ENCODE results near the gene RNF14. TPM values are rescaled to one million over a fixed set of nuclear protein-coding genes. Genes with fewer than 3 reads are reported as not detected.

RNF14 gene
- total RNA-seq, 1 experiment from 2014 or later, result 37.5 TPM

DNA sequence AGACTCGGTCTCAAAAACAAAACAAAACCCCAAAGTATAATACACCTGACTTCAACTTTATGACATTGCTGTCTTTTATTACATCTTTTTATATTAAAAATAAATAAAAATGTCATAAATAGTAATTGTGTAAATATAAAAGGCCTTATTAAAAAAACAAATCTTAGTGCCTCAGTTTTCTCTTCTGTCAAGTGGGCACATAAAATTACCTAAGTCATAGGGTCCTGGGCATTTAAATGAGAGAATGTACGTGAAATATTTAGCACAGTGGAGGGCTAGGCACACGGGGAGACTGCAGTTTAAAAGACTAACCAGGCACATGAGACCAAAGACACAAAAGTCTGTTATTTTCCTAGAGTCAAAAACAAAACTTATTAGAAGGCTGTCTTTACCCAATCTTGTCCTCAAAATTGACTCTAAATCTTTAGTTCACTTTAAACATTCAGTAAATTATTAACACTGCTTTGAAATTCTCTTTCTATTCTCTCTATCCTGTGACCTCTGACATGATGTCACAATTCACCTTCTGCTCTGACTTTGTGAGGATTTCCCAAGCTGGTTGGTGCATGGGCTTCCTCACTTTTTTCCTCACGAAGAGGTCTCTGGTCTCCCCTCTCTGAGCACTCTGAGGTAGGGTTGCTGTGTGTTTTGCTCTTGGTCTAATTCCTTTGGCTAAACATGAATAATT is 2.5 kb upstream of the RNF14 start:
- Histone ChIP-seq H3K9me3 (ENCODE audit: control insufficient read depth in 1 of 2, insufficient read depth in 1 of 2, low read depth in 1 of 2, low read length in 2 of 2) (no peaks in the 10 kb centered on the region), H3K9ac (ENCODE audit: low read length) (no peak overlapping the region), H3K27me3 (ENCODE audit: insufficient read depth, low read length) (no peaks in the 10 kb centered on the region), H3K36me3 (ENCODE audit: control insufficient read depth in 1 of 2, insufficient read depth in 2 of 2, low read length in 2 of 2) (no peaks in the 10 kb centered on the region), H3K4me2 (ENCODE audit: low read length) (no peak overlapping the region), H3K4me1 (ENCODE audit: control insufficient read depth in 1 of 2, insufficient read depth in 2 of 2, low read length in 2 of 2) (peaks cover 6 to 16% of the 10 kb centered on the region in 2 experiments), H2AFZ (ENCODE audit: low read depth, low read length, poor library complexity, severe bottlenecking) (no peak overlapping the region), H3K9me2 (ENCODE audit: insufficient read depth) (no peaks in the 10 kb centered on the region), H3K27ac (ENCODE audit: low read depth, low read length) (no peak overlapping the region), H4K20me1 (ENCODE audit: insufficient read depth) (no peaks in the 10 kb centered on the region), H3K79me2 (ENCODE audit: insufficient read depth, low read length) (peaks cover 22% of the 10 kb centered on the region), H3K4me3 (replicated peaks in 1 of 2; ENCODE audit: low read depth in 1 of 2, low read length in 2 of 2) (no peak overlapping the region)
- RAD21 ChIA-PET (ENCODE audit: low non-redundant PET in 1 of 2, low total read pairs in 2 of 2, uncharacterized antibody in 2 of 2, unreplicated experiment in 2 of 2), result no interaction called here
- BruUV-seq (replicated peaks), result no TSS peak
- intact Hi-C loops (cut with micrococcal nuclease), result no loop called here
- POLR2A ChIA-PET, result no interaction called here
- CTCF ChIA-PET, result no interaction called here
- no peak for TF ChIP-seq CTCF (IDR thresholded peaks at IDR 0.05 in 2 of 3, conservative IDR thresholded peaks at IDR 0.05 in 1 of 3; ENCODE audit: borderline replicate concordance in 1 of 3, insufficient read depth in 1 of 3, low read depth in 2 of 3, low read length in 2 of 3)
- no peak for TF ChIP-seq POLR2A (IDR thresholded peaks at IDR 0.05; ENCODE audit: borderline replicate concordance, extremely low read depth, insufficient read depth, insufficient read length)
- TF ChIP-seq EZH2phosphoT487 (IDR thresholded peaks at IDR 0.05; ENCODE audit: borderline replicate concordance), result no peak
- TF ChIP-seq MAX (IDR thresholded peaks at IDR 0.05), result no peak
- TF ChIP-seq ZBTB33 (IDR thresholded peaks at IDR 0.05; ENCODE audit: extremely low read depth, insufficient replicate concordance, low read length), result no peak
- TF ChIP-seq FOSL1 (IDR thresholded peaks at IDR 0.05; ENCODE audit: low read depth), result no peak
- no peak for TF ChIP-seq SIN3A (IDR thresholded peaks at IDR 0.05; ENCODE audit: low read depth)
- TF ChIP-seq ZFX (IDR thresholded peaks at IDR 0.05), result no peak
- TF ChIP-seq ELF1 (IDR thresholded peaks at IDR 0.05; ENCODE audit: borderline replicate concordance, low read depth), result no peak
- no peak for TF ChIP-seq EGR1 (IDR thresholded peaks at IDR 0.05; ENCODE audit: low read depth)
- TF ChIP-seq POLR2AphosphoS5 (IDR thresholded peaks at IDR 0.05; ENCODE audit: low read depth, low read length), result no peak
- no peak for TF ChIP-seq ZNF274 (IDR thresholded peaks at IDR 0.05; ENCODE audit: low read depth, low read length)
- TF ChIP-seq YY1 (IDR thresholded peaks at IDR 0.05; ENCODE audit: extremely low read depth, insufficient replicate concordance, low read depth, low read length), result no peak
- TF ChIP-seq JUND (IDR thresholded peaks at IDR 0.05), result no peak
- DNase-seq (ENCODE audit: low read depth, low spot score) (no peak), ATAC-seq (no peak)

All from HCT116 (cell line).